ENCODE measurements around the gene EIF3B. TPM values are rescaled to one million over a fixed set of nuclear protein-coding genes. Genes with fewer than 3 reads are reported as not detected.
"Not testable (repeated sequence)": the region's sequence is repeated elsewhere in the genome, so short reads cannot be mapped to it uniquely, and the experiment has no call there.

Gene EIF3B
- total RNA-seq, 6 experiments from 2014 or later, result 175 to 207 (median 180) TPM

DNA sequence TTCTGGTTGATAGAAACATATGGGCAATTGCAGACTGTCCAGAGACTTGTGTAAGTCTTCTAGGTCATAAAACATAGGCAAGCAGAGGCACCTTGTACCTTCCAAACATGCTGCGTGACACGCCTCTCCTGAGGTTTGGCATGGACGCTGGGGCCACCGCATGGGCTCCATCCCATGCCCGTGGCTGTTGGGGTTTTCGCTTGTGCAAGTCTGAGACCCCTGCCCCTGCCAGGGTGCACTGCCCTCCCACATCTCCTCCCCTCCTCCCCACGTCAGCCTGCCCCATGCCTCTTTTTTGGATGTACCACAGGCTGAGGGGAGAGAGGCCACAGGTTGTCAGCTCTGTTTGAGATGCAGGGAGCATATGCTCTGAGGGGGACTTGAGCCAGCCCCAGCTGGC, 19.0 kb downstream of the EIF3B start:
- TF ChIP-seq, protein P1, sequence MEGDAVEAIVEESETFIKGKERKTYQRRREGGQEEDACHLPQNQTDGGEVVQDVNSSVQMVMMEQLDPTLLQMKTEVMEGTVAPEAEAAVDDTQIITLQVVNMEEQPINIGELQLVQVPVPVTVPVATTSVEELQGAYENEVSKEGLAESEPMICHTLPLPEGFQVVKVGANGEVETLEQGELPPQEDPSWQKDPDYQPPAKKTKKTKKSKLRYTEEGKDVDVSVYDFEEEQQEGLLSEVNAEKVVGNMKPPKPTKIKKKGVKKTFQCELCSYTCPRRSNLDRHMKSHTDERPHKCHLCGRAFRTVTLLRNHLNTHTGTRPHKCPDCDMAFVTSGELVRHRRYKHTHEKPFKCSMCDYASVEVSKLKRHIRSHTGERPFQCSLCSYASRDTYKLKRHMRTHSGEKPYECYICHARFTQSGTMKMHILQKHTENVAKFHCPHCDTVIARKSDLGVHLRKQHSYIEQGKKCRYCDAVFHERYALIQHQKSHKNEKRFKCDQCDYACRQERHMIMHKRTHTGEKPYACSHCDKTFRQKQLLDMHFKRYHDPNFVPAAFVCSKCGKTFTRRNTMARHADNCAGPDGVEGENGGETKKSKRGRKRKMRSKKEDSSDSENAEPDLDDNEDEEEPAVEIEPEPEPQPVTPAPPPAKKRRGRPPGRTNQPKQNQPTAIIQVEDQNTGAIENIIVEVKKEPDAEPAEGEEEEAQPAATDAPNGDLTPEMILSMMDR (IDR thresholded peaks at IDR 0.05), result no peak
- Mint-ChIP-seq H3K9me3 (peaks cover 4% of the 10 kb centered on the region; the same call in 1 of the 2 replicates), H3K36me3 (ENCODE audit: low read depth) (peaks cover 60% of the 10 kb centered on the region), H3K4me3 (no peak overlapping the region), H3K4me1 (ENCODE audit: low read depth) (no peaks in the 10 kb centered on the region), H3K27me3 (ENCODE audit: insufficient read depth) (peaks cover 2% of the 10 kb centered on the region), H3K27ac (no peak overlapping the region)
- DNase-seq, result no peak

DNA sequence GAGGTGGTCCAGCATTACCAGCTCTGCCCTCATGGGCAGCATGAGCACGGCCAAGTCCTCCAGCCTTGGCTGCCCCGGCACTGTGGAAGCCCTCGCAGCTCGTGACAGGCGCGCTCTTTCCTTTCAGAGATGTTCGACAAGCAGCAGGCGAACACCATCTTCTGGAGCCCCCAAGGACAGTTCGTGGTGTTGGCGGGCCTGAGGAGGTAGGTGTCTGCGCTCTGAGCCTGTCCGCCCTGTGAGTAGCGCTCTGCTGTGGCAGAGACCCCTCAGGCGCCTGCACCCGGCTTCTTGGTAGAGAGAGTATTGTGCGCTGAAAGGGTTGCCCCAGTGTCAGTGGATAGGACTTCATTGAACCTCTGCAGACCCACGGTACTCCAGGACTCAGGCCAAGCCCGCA, 19.8 kb downstream of the EIF3B start:
- Mint-ChIP-seq H3K36me3 (ENCODE audit: low read depth) (peaks cover 54% of the 10 kb centered on the region), H3K27ac (no peak overlapping the region), H3K4me3 (no peak overlapping the region), H3K9me3 (peaks cover 4% of the 10 kb centered on the region; the same call in 1 of the 2 replicates), H3K27me3 (ENCODE audit: insufficient read depth) (peaks cover 2% of the 10 kb centered on the region), H3K4me1 (ENCODE audit: low read depth) (no peaks in the 10 kb centered on the region)
- no peak for DNase-seq
- TF ChIP-seq, protein P1 (IDR thresholded peaks at IDR 0.05), result no peak

DNA sequence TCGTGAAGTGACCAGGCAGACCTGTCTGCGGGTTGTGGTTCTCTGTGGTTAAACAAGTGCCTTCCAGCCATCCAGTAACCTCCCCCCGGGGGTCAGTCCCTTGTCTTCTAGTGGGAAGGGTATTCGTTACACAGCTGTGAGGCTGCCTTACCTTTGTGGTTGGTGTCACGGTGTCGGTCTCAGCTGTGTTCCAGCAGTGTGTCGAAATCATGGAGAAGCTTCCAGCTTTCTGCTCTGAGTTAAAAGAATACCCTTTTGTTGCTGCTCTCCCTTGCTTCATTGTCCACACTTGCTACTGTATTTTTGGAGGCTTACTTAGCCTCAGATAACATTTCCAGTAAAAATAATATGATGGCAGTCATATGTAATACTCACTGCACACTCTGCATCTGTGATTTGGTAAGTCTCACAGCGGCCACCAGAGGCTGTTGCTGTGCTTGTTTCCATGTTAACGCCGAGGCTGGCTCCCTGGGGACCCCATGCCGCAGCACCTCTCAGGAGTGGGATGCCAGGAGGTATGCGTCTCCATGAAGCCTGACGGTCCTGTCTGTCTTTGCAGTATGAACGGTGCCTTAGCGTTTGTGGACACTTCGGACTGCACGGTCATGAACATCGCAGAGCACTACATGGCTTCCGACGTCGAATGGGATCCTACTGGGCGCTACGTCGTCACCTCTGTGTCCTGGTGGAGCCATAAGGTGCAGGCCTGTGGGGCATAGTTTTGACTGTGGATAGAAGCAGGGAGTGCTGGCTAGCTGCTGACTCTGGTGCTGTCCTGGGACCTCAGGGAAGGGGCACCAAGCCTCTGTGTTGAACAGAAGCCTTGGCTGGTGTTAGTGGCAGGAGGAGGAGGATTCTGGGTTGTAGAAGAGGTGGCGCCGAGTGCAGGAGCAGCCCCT, 20.5 kb downstream of the EIF3B start:
- Mint-ChIP-seq H3K27me3 (ENCODE audit: insufficient read depth) (peaks cover 2% of the 10 kb centered on the region), H3K9me3 (peaks cover 4% of the 10 kb centered on the region; the same call in 1 of the 2 replicates), H3K27ac (no peak overlapping the region), H3K4me1 (ENCODE audit: low read depth) (no peaks in the 10 kb centered on the region), H3K4me3 (no peak overlapping the region), H3K36me3 (ENCODE audit: low read depth) (peaks cover 54% of the 10 kb centered on the region)
- no peak for DNase-seq
- TF ChIP-seq, protein P1 (IDR thresholded peaks at IDR 0.05), result no peak

DNA sequence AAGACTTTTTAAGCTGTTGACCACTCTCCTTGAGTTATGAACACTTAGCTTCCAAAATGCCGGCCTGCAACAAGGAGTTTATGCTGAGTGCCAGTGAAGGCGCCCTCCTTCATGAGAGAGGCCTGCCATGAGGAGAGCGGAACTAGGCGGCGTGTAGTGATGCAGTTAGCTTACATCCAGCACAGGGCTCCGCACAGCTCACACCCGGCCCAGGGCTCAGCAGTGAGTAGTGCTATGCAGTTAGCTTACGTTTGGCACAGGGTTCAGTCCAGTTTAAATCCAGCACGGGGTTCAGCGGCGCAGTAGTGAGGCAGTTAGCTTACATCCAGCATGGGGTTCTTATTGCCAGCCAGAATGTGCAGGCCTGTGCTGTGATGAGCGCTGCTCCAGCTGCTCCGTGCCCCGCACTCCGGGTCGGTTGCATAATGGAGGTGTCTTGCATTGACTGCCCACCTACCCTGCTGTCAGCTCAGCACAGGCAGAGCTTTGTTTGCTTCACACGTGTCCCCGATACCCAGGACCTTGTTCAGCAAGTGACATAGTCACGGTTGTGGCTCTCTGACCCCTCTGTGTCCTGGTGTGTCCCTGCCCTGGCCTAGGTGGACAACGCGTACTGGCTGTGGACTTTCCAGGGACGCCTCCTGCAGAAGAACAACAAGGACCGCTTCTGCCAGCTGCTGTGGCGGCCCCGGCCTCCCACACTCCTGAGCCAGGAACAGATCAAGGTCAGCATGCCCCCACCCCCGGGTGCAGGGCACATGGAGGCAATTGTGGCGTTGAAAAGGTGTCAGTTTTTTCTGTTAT, 21.9 kb downstream of the EIF3B start:
- peaks cover 65% of the 10 kb centered on the region for H3K36me3 Mint-ChIP-seq (ENCODE audit: low read depth)
- H3K9me3 Mint-ChIP-seq, result peaks cover 4% of the 10 kb centered on the region; the same call in 1 of the 2 replicates
- DNase-seq, result no peak
- H3K27me3 Mint-ChIP-seq (ENCODE audit: insufficient read depth), result peaks cover 2% of the 10 kb centered on the region
- no peak overlapping the region for H3K27ac Mint-ChIP-seq
- TF ChIP-seq, protein P1 (IDR thresholded peaks at IDR 0.05), result no peak
- no peak overlapping the region for H3K4me3 Mint-ChIP-seq
- no peaks in the 10 kb centered on the region for H3K4me1 Mint-ChIP-seq (ENCODE audit: low read depth)

DNA sequence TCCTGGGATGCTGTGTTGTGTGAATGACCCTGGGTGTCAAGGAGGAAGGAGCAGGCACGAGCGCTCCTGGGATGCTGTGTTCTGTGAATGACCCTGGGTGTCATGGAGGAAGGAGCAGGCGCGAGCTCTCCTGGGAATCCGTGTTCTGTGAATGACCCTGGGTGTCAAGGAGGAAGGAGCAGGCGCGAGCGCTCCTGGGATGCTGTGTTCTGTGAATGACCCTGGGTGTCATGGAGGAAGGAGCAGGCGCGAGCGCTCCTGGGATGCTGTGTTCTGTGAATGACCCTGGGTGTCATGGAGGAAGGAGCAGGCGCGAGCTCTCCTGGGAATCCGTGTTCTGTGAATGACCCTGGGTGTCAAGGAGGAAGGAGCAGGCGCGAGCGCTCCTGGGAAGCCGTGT, 22.9 kb downstream of the EIF3B start:
- peaks cover 55% of the 10 kb centered on the region for H3K36me3 Mint-ChIP-seq (ENCODE audit: low read depth)
- H3K9me3 Mint-ChIP-seq; H3K27me3 Mint-ChIP-seq (ENCODE audit: insufficient read depth); H3K27ac Mint-ChIP-seq; H3K4me1 Mint-ChIP-seq (ENCODE audit: low read depth); H3K4me3 Mint-ChIP-seq; DNase-seq: not testable (repeated sequence)

DNA sequence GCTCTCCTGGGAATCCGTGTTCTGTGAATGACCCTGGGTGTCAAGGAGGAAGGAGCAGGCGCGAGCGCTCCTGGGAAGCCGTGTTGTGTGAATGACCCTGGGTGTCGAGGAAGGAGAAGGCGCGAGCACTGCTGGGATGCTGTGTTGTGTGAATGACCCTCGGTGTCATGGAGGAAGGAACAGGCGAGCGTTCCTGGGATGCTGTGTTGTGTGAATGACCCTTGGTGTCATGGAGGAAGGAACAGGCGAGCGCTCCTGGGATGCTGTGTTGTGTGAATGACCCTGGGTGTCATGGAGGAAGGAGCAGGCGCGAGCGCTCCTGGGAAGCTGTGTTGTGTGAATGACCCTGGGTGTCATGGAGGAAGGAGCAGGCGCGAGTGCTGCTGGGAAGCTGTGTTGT, 23.5 kb downstream of the EIF3B start:
- H3K27me3 Mint-ChIP-seq (ENCODE audit: insufficient read depth); H3K4me3 Mint-ChIP-seq; H3K4me1 Mint-ChIP-seq (ENCODE audit: low read depth); H3K27ac Mint-ChIP-seq; DNase-seq; H3K9me3 Mint-ChIP-seq: not testable (repeated sequence)
- H3K36me3 Mint-ChIP-seq (ENCODE audit: low read depth), result peaks cover 52% of the 10 kb centered on the region

All from HFFc6 (cell line).